Right kidney (tissue), 9 donors: ENCODE data around the gene TMEM231.
"Not testable (repeated sequence)": the region's sequence is repeated elsewhere in the genome, so short reads cannot be mapped to it uniquely, and the experiment has no call there.

Experiments used
- DNase-seq: peaks from one replicate; pipeline ENCODE4 v3.0.0-alpha.2; 2016
- long read RNA-seq, 8 donors: transcript quantifications; one replicate each; lab custom pipeline, GENCODE V29; 2026

The TMEM231 gene
- long read RNA-seq, donor 1, full-length matches to known transcripts = 5 of 5 reads
- long read RNA-seq, donor 1, partial matches to known transcripts = 0 of 5 reads
- long read RNA-seq, donor 1, other reads (novel, unspliced or antisense) = 0 of 5 reads
- long read RNA-seq, donor 2, full-length matches to known transcripts = 4 of 4 reads
- long read RNA-seq, donor 2, partial matches to known transcripts = 0 of 4 reads
- long read RNA-seq, donor 2, other reads (novel, unspliced or antisense) = 0 of 4 reads
- long read RNA-seq, donor 3, full-length matches to known transcripts = 3 of 3 reads
- long read RNA-seq, donor 3, partial matches to known transcripts = 0 of 3 reads
- long read RNA-seq, donor 3, other reads (novel, unspliced or antisense) = 0 of 3 reads
- long read RNA-seq, donor 4, full-length matches to known transcripts = 4 of 4 reads
- long read RNA-seq, donor 4, partial matches to known transcripts = 0 of 4 reads
- long read RNA-seq, donor 4, other reads (novel, unspliced or antisense) = 0 of 4 reads
- long read RNA-seq, donor 5, full-length matches to known transcripts = 6 of 6 reads
- long read RNA-seq, donor 5, partial matches to known transcripts = 0 of 6 reads
- long read RNA-seq, donor 5, other reads (novel, unspliced or antisense) = 0 of 6 reads
- long read RNA-seq, donor 6, full-length matches to known transcripts = 8 of 8 reads
- long read RNA-seq, donor 6, partial matches to known transcripts = 0 of 8 reads
- long read RNA-seq, donor 6, other reads (novel, unspliced or antisense) = 0 of 8 reads
- long read RNA-seq, donor 7 = 0 reads
- long read RNA-seq, donor 8, full-length matches to known transcripts = 6 of 6 reads
- long read RNA-seq, donor 8, partial matches to known transcripts = 0 of 6 reads
- long read RNA-seq, donor 8, other reads (novel, unspliced or antisense) = 0 of 6 reads

- peak; percentile 95 for DNase-seq
Measured at GRCh38 chr16:75555707-75556430, at the start of gene TMEM231. Gene TMEM231 (minus strand): TSS chr16:75556252. CDS start chr16:75556209, 43 bp downstream.

GRCh38 chr16:75603241-75603640 is 47.2 kb upstream of the TMEM231 start:
- DNase-seq = no peak

DNA sequence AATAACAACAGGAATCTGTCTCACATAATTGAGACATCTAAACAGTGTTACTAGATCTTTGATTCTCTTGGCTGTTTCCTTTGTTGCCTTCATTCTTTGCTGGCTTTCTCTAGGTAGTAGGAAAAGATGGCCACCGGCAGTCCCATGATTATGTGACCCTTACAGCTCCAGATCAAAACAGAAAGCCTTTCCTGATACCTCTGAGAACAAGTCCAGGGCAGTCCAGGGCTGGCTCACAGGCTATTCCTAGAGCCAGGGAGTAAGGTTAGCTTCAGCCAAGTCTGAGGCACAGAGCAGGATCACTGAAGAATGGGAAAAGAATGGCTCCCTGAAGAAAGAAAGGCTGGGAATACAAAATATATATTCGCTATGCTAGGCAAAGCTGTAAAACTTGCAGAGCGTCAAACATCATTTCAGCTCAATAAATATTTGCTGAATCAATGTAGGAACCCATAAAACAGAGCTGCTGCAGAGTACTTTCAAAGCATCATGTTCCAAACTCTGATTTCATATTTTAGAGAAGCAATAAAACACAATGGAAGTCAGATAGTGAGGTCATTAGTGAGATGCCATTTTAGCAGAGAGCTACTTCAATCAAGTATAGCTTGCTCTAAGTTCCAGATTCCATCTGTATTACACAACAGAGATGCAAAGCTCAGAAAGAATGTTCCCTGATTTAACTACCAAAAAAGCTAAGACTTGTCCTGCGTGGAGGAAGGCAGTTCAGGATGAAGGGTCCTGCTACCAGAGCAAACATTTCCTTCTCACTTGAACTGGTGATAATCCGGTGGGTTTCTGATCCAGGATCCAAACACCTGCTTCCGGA is 43.6 kb upstream of the TMEM231 start:
- no peak for DNase-seq

DNA sequence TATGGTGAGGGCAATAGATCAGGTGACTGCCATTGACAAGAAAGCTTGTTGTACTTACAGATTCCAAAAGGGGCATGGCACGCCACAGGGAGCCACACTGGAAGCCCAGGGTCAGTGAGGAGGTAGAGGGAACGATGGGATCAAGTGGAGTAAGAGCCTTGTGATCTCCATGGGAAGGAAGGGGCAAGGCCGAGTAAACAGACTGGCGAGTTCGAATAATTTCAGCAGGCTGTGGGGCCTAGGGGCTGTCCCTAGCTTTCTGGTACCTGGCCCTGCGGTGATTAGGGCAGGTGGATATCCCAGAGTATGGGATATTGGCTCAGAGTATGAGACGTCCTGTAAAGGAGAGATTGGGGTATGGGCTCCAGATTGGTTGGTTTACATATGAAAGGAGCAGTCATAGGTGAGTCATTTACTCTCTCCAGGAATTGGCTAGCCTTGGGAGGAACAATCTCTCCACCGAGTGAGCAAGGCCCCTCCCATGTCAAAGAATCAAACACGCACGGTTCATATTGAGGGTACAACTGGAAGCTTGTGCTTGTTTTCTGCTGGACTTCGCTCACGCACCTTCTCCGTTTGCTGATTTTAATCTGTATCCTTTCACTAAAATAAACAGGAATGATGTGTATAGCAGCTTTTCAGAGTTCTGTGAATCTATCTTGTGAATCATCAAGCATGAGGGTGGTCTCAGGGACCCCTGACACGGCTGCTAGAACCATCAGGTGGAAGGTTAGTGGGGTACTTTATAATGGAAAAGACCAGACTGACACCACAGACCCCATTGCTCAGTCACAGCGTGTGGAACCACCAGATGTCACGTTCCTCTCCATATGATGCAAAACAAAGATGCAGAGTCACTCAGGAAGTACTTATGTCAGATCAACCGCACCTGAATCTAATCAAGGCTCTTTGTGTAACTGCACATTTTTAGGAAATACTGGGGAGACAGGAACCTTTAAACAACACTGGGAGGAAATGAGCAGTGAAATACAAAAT is 38.1 kb upstream of the TMEM231 start:
- no peak for DNase-seq

DNA sequence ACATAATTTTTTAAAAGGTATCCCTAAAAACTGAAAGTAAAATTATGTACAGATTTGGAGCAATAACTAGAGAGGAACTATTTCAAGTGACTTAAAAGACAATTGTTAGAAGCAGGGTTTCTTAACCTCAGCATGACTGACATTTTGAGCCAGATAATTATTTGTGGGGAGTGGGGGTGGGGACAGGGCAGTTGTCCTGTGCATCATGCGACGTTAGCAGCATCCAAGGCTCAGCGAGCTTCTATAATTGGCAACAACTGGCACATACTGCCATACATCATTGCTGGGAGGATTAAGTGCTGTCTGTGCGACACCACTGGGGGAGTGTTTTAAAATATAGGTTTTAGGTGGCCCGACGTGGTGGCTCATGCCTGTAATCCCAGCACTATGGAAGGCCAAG is 37.3 kb upstream of the TMEM231 start:
- no peak for DNase-seq

DNA sequence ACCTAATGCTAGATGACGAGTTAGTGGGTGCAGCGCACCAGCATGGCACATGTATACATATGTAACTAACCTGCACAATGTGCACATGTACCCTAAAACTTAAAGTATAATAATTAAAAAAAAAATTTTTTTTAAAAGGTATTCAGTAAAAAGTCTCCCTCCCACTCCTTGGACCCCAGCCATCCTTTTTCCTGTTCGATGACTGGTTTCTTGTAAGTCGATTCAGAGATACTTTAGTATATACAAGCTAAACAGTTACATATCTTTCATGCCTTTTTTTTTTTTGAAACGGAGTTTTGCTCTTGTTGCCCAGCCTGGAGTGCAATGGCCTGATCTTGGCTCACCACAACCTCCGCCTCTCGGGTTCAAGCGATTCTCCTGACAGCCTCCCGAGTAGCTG is 35.9 kb upstream of the TMEM231 start:
- DNase-seq = not testable (repeated sequence)

- DNase-seq = no peak
Measured at GRCh38 chr16:75590920-75591843, 35.1 kb upstream of the TMEM231 start.

- no peak for DNase-seq
Measured at GRCh38 chr16:75589306-75589705, 33.3 kb upstream of the TMEM231 start.

GRCh38 chr16:75588716-75589115 is 32.7 kb upstream of the TMEM231 start:
- no peak for DNase-seq

DNA sequence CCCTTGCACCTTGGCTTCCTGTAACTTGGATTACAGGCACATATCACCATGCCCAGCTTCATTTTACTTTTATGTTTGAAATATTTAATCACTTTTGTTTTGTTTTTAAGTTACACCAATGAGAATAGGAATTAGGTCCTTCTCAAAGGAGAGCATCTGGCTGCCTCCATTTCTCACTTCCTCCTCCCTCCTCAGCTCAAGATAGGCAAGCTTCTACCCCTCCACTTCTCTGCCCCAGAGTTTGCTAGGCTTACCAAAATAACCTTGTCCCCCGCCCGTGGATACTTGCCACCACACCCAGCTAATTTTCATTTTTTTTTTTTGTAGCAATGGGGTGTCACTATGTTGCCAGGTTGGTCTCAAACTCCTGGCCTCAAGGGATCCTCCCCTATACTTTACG is 28.1 kb upstream of the TMEM231 start:
- no peak for DNase-seq

DNA sequence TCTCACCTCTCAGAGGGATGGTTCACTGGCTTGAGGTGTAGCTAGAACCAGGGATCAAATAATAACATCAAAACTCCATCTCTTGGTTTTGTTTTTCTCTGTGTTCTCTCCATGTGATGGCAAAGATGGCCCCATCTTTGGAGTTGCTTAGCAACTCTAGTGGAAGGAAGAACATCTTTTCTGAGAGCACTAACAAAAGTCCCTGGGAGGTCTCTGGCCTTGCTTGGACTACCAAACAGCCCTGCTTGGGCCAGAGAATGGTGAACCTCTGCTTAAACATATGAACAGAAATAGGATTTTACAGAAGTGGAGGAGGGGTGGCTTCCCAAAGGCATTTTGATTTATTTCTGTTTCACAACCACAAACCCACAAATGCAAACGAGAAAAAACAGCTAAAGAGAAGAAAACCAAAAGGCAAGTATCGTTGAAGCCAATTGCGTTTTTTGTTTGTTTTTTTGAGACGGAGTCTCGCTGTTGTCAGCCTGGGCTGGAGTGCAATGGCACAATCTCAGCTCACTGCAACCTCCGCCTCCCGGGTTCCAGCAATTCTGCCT is 23.3 kb upstream of the TMEM231 start:
- DNase-seq = no peak

GRCh38 chr16:75578725-75579124 is 22.7 kb upstream of the TMEM231 start:
- DNase-seq = no peak

- DNase-seq = no peak
Measured at GRCh38 chr16:75578212-75578611, 22.2 kb upstream of the TMEM231 start.

DNA sequence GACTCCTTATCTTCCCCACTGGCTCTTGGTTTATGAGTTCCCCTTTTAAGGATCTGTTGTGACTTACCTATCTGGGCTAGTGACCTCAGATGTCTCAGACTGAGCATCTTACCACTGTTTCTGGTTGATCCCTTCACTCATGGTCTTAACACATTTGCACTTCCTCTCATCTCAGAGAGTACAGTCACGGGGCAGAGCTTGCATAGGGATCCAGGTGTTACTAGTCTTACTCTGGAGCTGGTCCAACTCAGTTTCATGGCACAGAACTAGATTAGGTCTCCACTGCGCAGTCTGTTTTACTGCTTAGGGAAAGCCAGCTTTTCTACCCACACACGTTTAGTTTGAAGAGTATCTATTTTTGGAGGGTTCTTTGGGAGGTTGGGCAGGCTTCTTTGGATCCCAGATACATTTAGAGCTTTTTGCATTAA is 20.3 kb upstream of the TMEM231 start:
- DNase-seq = no peak

GRCh38 chr16:75575958-75576357 is 19.9 kb upstream of the TMEM231 start:
- no peak for DNase-seq

DNA sequence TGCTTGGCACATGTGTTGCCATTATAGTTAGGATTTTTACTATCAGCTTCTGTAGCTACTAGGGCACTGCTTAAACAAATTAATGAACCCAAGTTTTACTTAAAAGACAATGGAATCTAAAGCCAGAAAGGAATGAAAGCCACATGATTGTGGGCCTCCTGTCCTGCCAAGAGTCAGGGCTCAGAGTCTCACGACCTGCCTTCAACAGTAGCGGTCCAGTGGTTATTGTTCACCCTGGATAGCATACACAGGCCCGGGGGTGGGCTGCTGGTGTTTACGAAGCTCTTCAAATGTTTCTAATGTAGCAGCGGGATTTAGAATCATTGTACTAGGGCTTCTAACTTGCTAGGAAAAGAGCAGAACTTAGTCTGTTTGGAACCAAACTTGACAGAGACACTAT is 17.9 kb upstream of the TMEM231 start:
- no peak for DNase-seq

GRCh38 chr16:75572864-75573542 is 17.0 kb upstream of the TMEM231 start:
- no peak for DNase-seq

GRCh38 chr16:75570396-75571065 is 14.5 kb upstream of the TMEM231 start:
- DNase-seq = no peak
